Measurements from ENCODE around the gene PFKP.
"Not testable (repeated sequence)": the region's sequence is repeated elsewhere in the genome, so short reads cannot be mapped to it uniquely, and the experiment has no call there.

PFKP gene

DNA sequence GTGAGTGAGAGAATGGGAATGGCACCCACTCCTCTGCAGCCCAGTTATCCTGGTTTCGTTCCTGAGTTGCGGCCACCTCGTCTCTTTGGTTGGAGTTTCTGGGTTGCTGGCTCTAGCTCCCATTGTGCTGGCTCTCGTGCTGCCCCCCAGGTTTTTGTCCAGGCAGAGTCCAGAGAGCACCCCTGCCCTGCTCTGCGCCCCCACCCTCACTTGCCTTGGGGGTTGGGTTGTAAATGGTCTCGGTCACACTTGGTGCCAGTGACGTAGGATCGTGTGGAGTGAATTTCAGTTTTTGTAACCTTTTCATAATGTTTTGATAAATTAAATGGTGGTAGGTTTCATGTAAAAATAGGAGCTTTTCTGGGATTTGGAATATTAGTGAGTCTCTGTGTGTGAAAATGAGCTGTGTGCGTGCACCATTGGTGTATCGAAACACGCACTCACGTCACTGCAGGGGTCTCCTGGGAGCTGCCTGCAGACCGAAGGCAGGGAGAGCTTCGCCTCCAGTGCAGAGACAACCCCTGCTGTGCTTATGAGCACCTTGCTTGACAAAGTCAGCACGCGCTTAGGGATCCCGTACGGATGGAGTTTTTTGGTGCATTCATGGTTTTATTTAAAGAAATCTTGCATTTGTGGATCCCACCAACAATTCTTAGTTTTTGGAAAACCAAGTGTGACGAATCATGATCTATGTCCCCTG, 32.9 kb downstream of the PFKP start:
- DNase-seq = no peak

DNA sequence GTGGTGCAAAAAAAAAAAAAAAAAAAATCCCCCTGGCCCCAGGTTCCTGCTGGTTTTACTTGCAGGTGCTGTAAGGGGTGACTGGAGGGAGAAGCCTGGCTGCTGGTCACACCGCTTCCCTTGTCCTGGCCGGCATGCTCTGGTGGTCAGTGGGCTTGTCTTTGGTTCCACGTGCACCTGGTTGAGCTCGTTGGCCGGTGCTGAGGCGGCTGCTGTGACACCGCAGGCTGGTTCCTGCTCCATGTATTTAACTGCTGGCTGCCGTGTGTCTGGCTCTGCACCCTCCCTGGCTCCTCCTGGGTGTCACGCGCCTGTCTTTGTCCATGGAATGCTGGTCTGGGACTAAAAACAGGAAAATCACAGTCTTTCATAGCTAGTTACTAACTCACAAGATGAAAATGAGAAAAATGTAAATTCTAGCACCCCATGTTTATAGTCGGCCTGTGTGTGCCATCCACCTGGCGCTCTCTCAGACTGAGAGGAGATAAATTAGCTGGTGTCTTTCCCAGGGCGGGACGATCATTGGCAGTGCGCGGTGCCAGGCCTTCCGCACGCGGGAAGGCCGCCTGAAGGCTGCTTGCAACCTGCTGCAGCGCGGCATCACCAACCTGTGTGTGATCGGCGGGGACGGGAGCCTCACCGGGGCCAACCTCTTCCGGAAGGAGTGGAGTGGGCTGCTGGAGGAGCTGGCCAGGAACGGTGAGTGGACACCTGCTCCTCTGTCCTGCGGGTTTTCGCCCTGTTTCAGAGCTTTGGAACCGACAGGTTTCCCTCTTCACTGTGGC, 33.7 kb downstream of the PFKP start:
- no peak for DNase-seq

DNA sequence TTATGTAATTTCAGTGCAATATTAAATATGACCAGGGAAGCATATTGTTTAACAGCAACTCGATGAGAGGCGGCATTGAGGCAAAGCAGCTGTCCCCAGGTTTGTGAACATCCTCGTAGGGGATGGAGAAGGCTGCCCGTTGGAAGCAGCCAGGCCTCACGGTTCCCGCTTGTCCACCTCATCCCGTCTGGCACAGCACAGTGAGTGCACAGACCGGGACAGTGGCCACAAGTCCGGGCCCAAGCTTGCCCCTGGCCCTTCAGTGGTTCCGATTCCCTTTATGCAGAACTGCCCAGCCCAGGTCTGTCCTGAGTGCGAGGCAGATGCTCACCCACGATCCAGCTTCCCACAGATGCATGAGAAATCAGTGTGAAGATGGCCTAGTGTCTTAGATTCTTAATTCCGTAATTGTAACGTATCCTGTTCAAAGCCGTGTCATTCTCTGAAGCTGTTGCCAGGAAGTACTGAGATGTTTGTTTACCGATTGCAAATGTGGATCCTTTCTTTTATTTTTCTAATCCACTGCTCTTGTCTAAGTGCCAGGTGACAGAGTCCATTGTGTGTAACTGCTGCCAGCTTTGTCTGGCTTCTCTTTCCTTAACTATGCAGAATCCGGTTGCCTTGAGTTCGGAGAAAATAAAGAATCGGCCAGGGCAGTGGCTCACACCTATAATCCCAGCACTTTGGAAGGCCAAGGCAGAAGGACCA, 35.5 kb downstream of the PFKP start:
- DNase-seq = no peak

DNA sequence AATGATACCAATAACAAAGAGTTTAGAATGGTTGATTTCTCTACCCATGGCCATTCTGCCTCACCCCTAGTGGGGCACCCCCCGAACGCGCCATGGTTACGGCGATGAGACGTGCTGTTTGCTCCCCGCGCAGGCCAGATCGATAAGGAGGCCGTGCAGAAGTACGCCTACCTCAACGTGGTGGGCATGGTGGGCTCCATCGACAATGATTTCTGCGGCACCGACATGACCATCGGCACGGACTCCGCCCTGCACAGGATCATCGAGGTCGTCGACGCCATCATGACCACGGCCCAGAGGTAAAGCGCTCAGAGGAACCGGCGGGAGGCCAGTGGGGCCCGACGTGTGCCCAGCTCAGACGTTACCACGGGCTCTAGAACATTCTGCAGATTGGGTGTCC, 36.3 kb downstream of the PFKP start:
- no peak for DNase-seq

DNA sequence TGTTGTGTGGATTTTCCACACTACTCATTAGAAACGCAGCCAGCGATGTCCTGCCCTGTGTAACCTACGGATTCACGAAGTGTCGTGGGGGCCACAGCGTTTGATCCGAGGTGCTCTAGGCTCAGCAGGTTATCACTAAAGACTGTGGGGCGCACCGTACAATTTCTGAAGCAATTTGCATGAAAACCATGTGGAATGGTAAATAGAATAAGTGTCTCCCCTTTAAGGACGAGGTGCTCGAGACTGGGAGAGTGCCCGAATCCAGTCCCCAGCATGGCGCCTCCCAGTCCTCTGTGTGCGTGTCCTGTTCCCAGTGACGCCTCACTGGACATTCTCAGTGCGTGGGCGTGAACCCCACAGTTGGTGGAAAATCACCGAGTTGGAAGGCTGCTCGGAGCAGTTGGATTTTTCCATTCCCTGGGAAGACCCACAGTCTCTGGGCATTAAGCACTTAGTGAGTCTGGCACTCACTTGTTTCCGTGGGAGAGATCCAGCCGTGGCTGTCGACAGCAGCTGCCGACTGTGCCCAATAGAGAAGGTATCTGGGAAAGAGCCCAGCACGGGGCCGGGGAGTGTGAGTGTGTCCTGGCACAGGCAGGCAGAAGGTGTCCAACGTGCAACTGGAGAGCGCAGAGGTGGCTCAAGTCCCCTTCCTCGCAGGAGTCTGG, 37.0 kb downstream of the PFKP start:
- no peak for DNase-seq

DNA sequence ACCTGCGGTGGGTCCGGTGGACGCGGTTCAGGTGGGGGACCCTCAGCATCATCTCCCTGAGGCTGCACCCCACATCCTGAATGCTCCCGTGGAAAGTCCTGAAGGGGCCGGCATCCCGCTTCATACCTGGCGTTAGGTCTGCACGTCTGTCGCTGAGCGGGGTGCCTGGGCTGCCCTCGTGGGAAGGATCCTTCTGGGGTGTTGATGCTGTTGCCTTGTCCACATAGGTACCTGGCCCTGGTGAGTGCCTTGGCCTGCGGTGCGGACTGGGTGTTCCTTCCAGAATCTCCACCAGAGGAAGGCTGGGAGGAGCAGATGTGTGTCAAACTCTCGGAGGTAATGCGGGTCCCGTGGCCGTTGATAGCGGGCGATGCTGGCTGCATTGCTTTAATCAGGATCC, 37.8 kb downstream of the PFKP start:
- no peak for DNase-seq

DNA sequence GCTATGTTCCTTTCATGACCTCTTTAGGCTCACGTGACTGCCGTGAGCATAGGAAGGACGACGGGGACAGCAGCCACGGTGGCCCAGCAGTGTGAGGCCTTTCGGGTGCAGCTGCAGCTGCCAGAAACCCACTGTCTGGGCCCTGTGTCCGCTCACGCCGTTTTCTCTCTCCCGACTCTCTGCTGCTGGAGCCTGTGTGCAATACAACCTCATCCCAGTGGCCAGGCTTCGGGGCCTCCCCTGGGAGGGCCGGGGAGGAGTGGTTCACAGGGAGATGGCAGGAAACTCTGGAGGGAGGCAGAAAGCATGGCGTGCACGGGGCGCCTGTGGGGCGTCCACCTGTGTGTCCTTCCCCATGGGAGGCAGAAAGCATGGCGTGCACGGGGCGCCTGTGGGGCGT, 38.6 kb downstream of the PFKP start:
- DNase-seq = no peak

DNA sequence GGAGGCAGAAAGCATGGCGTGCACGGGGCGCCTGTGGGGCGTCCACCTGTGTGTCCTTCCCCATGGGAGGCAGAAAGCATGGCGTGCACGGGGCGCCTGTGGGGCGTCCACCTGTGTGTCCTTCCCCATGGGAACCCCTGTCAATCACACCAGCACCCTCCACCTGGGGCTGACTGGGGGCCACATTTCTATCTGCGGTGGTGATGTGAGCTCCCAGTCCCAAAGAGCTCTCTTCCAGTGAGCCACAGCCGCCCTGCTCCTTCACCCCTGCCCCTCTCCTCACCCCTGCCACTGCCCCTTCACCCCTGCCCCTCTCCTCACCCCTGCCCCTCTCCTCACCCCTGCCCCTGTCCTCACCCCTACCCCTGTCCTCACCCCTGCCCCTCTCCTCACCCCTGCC, 39.0 kb downstream of the PFKP start:
- not testable (repeated sequence) for DNase-seq

DNA sequence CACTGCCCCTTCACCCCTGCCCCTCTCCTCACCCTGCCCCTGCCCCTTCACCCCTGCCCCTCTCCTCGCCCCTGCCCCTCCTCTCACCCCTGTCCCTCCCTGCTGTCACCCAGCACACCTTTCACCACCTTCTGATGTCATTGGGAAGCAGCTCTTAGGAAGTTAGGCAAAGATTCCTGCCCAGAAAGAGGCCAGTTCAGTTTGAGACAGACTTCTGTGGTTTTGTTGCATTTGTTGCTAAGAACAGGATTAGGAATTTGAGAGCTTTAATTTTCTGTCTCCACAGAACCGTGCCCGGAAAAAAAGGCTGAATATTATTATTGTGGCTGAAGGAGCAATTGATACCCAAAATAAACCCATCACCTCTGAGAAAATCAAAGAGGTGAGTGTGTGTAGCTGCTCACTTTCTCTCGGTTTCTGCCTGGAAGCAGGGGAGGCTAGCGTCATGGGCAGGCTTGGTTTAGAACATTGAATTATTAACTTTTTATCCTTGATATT, 39.6 kb downstream of the PFKP start:
- DNase-seq = no peak

DNA sequence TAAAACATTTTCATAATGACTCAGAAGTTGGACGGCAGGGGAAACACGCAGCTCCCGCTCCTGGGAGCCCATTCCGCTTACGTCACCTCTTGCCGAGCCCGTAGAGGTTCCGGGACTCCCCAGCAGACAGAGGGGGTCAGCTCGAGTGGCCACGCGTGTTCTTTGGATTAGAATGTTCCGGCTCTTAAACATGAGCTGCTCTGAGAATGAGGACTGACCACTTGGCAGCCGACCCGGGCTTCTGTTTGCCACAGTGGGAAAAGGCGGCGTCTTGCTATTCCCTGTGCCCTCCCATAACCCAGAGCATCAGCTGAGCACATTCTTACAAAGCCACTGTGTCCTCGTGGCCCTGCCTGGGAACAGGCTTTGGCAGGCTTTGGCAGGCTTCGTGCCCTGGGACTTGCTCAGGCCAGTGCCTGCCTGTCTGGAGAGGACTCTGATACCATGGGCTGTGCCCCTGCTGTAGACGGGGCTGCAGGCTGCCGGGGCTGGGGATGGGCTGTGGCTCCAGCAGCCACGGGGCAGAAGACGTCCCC, 40.1 kb downstream of the PFKP start:
- no peak for DNase-seq

DNA sequence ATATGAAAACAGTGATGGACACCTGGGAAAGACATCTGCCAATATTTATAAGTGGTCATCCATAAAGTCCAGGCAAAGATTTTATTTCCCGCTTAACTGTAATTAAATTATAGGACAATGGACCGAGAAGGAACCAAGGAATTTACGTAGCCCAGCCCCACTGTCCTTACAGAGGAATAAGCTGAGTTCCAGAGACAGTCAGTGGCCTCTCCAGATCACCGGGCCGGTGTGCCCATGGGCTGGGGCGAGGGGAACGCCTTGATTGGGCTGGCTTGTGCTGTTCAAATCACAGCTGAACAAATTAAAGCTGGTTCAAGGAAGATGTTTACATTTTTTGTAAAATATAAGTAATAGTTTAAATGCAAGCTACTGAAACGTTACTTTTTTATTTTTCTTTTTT, 40.7 kb downstream of the PFKP start:
- DNase-seq = no peak

DNA sequence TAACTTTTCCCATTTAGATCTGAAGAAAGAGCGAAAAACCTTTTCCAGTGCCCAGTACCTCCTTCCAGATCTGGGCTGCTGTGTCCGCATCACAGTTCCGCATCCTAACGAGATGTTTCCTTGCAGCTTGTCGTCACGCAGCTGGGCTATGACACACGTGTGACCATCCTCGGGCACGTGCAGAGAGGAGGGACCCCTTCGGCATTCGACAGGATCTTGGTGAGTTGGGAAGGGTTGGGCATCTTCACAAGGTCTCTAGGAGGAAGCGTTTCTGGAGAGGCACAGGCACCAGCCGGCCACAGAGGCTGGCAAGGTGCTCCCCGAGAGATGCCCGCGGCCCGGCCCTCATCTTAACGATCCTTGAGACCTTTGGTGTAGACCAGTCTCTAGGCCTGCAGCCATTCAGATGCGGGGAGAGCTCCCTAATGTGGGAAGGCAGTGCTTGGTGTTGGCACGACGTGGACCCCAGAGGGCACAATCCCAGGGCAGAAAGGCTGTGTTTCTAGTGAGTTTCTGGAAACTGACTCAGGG, 41.3 kb downstream of the PFKP start:
- DNase-seq = no peak

DNA sequence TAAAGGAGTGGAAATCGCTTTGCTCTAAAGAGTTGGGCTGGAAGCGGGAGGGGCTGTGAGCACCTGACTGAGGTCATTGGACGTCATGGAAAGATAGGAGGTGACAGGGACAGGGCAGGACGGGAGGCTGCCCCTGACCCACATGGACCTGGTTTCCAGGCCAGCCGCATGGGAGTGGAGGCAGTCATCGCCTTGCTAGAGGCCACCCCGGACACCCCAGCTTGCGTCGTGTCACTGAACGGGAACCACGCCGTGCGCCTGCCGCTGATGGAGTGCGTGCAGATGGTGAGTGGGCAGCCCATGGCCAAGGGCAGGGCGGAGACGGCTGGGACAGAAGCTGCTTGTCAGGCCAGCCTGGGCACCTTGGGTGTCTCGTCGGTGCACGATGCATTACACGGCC, 41.8 kb downstream of the PFKP start:
- no peak for DNase-seq

DNA sequence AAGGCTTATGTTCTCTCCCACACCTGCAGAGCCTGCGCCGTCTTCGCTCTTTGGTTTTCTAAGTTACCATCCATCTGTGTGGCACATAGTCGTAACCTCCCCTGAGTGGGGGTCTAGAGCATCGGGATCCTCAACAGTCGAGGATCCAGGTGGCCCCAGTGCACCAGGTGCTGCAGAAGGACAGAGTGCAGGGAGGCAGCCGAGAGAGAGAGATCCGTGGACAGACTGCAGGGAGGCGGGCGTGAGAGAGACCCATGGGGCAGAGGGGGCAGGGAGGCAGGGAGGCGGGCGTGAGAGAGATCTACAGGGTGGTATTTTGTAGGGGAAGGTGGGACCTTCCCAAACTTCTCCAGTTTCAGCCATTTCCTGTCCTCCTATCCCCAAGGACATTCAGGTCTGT, 42.3 kb downstream of the PFKP start:
- no peak for DNase-seq

DNA sequence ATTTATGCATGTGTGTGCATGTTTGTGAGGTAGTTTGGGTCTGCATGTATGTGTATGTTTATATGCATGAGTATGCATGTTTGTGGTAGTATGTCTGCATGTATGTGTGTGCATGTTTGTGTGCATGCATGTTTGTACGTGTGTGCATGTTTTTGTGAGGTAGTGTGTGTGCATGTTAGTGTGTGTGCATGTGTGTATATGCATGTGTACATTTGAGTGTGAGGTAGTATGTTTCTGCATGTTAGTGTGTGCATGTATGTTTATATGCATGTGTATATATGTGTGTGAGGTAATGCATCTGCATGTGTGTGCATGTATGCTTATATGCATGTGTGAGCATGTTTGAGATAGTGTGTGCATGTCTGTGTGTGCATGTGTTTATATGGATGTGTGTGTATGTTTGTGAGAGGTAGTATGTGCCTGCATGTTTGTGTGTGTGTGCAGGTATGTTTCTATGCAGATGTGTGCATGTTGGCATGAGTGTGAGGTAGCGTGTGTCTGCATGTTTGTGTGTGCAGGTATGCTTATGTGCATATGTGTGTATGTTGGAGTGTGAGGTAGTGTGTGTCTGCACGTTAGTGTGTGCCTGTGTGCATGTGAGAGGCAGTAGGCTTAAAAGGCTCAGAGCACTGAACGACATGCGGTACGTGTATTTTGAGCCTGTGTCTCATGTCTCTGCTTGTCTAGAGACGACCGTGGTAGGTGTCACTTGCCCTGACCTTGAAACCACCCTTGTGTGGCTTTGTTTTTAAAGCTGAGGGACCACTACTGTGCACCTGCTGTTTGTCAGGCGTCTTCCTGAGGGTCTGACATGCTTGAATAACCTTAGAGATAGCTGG, 43.7 kb downstream of the PFKP start:
- no peak for DNase-seq

DNA sequence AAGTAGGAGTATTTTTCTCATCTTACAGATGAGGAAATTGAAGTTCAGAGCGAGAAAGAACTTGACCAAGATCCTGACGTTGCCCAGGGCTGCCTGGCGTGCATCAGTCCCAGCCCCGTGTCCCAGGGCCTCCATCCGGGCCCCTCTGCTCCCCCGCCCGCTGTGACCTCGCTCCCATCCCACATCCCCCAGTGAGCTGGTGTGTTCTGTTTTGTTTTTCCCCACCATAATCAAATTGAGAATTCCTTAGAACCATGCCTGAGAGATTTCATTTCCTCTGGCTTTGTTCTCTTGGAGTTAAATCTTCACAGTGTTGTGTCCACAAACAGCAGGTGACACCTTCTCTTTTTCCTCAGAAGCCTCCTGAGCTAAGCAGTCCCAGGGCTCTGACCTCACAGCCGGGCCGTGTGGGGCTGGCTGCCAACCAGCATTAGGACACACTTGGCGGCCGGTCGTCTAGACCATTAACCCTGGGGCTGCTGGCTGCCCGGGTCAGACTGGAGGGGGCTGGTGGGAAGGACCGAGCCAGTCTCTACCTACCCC, 44.3 kb downstream of the PFKP start:
- no peak for DNase-seq

DNA sequence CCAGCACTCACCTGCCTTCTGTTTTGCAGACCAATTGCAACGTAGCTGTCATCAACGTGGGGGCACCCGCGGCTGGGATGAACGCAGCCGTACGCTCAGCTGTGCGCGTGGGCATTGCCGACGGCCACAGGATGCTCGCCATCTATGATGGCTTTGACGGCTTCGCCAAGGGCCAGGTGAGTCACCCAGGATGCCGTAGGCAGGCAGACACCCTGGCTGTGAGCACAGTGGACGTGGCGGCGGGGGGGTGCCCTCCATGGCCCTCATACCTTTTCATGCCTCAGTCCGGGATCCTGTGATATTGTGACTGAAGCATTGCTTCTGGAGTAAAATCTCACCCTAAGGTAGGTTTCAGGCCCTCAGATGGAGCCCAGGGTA, 46.0 kb downstream of the PFKP start:
- DNase-seq = no peak

DNA sequence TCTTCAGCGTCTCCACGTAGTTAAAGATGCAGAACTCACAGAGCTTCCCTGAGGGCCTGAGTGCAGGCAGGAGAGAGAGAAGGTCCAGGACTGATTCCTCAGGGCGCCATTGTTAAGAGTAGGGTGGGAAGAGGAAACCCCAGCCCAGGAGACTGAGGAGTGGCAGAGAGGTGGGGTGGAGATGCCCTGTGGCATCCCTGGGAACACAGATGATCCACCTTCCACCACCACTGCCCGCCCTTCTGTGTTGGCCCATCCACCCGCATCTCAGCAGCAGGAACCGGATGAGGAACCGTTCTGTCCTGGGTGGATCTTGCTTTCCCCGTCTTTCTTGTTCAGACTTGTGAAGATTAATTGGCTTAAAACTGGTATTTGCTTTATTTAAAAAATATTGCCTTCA, 48.3 kb downstream of the PFKP start:
- DNase-seq = no peak

DNA sequence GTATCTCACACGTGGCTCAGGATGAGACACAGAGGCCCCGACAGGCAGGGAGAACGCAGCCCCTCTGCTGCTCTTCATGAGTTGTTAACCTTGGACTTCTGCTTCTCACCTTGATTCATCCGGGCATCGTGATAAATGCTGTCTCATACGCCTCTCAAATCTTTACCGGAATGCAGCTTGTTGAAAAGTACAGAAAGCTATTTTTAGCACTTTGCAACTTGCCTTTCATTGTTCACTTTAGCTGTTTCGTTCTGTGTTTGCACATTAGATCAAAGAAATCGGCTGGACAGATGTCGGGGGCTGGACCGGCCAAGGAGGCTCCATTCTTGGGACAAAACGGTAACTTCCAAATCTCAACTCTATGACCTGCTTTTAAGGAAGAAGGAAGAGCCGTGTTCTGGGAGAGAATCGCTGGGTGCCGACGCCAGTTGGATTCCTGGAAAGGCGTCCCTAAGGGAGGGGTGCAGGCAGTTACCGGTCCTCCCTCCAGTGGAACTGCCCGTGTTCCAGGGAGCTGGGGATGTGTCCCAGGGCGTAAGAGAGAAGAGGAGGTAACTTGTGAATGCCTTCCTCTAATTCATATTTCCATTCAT, 49.3 kb downstream of the PFKP start:
- no peak for DNase-seq

DNA sequence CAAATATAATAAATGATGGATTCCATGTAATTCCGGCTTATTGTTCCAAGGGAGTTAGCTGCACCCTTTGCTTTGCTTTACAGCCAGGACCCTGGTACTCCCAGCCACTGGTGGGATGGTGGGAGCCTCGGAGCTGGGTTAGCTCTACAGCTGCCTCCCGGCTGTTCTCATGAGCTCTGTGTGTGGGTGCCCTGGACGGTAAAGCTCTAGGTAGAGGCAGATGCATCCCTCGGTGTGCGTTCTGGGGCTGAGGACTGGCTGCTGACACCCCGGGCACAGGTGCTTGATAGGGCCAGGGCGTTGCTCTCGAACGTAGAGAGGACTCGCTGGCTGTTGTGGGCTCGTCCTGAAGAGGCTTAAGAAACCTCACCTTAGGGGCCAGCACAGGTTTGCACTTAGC, 50.1 kb downstream of the PFKP start:
- DNase-seq = no peak

DNA sequence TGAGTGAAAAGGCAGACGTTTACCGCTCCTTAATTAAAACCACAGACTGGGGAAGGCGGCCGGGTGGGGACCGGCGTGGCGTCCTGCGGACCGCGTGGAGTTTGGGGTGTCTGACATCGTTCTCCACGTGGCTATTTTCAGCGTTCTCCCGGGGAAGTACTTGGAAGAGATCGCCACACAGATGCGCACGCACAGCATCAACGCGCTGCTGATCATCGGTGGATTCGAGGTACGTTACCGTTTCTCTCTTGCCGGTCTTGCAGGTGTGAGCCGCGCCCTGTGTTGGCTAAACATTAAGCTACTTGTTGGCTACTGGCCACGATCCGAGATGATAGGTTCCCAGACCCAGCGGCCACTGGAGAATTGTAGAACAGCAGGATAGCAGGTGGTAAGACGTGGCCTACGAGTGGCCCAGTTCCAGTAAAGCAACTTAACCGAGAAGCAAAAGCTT, 51.3 kb downstream of the PFKP start:
- DNase-seq = no peak

Data from stimulated activated CD4-positive, alpha-beta T cell treated with anti-CD3 and anti-CD28 coated beads, Interleukin-2, amount 100 ng/mL, for 48 hours (primary cell).